KOPT-K1 (cell line): ENCODE measurements around the gene C16orf96.

ENCODE experiments used
- H3K27ac ChIP-seq: fragments of 200-600 bp; sonication (generic); 2 replicates; pipeline ENCODE4 v1.5.1; 2016; ENCODE audit warnings: antibody characterized with exemption, mild to moderate bottlenecking, low read depth, low read length; ENCODE audit not compliant: poor library complexity, severe bottlenecking
- H3K36me3 ChIP-seq: fragments of 200-600 bp; sonication (generic); 2 replicates; pipeline ENCODE4 v1.5.1; 2017; ENCODE audit warnings: antibody characterized with exemption, mild to moderate bottlenecking, low read length, moderate library complexity; ENCODE audit not compliant: insufficient read depth
- H3K9me3 ChIP-seq: fragments of 200-600 bp; sonication (generic); 2 replicates; pipeline ENCODE4 v1.5.1; 2017; ENCODE audit warnings: antibody characterized with exemption, low read length, mild to moderate bottlenecking; ENCODE audit not compliant: insufficient read depth, poor library complexity, severe bottlenecking

C16orf96 gene

GRCh38 chr16:4556112-4556511 lies at the start of gene C16orf96:
Gene C16orf96, plus strand, starts transcription at chr16:4556340. Its CDS starts 150 bp downstream, at chr16:4556490.
- Histone ChIP-seq H3K9me3 (no peaks in the 10 kb centered on the region), H3K27ac (no peak within 1 kb of the TSS), H3K36me3 (no peaks in the 10 kb centered on the region)

- peaks cover 53% of the 10 kb centered on the region for H3K36me3 ChIP-seq
- no peak overlapping the region for H3K27ac ChIP-seq
- no peaks in the 10 kb centered on the region for H3K9me3 ChIP-seq
Observed at GRCh38 chr16:4506450-4506849, 49.7 kb upstream of the C16orf96 start.

GRCh38 chr16:4507588-4508345 lies 48.4 kb upstream of the C16orf96 start:
- H3K27ac ChIP-seq: no peak overlapping the region
- peaks cover 66% of the 10 kb centered on the region for H3K36me3 ChIP-seq
- H3K9me3 ChIP-seq: no peaks in the 10 kb centered on the region

- Histone ChIP-seq H3K27ac (no peak overlapping the region), H3K9me3 (no peaks in the 10 kb centered on the region), H3K36me3 (peaks cover 76% of the 10 kb centered on the region)
Observed at GRCh38 chr16:4508806-4509205, 47.3 kb upstream of the C16orf96 start.

- no peak overlapping the region for H3K27ac ChIP-seq
- H3K36me3 ChIP-seq: peaks cover 78% of the 10 kb centered on the region
- H3K9me3 ChIP-seq: no peaks in the 10 kb centered on the region
Observed at GRCh38 chr16:4509420-4509819, 46.7 kb upstream of the C16orf96 start.

- no peaks in the 10 kb centered on the region for H3K9me3 ChIP-seq
- no peak overlapping the region for H3K27ac ChIP-seq
- peaks cover 78% of the 10 kb centered on the region for H3K36me3 ChIP-seq
Observed at GRCh38 chr16:4510131-4510530, 46.0 kb upstream of the C16orf96 start.

GRCh38 chr16:4510747-4511426 lies 45.3 kb upstream of the C16orf96 start:
- H3K9me3 ChIP-seq: no peaks in the 10 kb centered on the region
- H3K27ac ChIP-seq: no peak overlapping the region
- peaks cover 78% of the 10 kb centered on the region for H3K36me3 ChIP-seq

- Histone ChIP-seq H3K9me3 (no peaks in the 10 kb centered on the region), H3K36me3 (peaks cover 72% of the 10 kb centered on the region), H3K27ac (no peak overlapping the region)
Observed at GRCh38 chr16:4511441-4512082, 44.6 kb upstream of the C16orf96 start.

GRCh38 chr16:4512473-4512872 lies 43.7 kb upstream of the C16orf96 start:
- peaks cover 63% of the 10 kb centered on the region for H3K36me3 ChIP-seq
- H3K27ac ChIP-seq: no peak overlapping the region
- H3K9me3 ChIP-seq: no peaks in the 10 kb centered on the region

- no peak overlapping the region for H3K27ac ChIP-seq
- no peaks in the 10 kb centered on the region for H3K9me3 ChIP-seq
- H3K36me3 ChIP-seq: peaks cover 55% of the 10 kb centered on the region
Observed at GRCh38 chr16:4513086-4513860, 42.9 kb upstream of the C16orf96 start.

- Histone ChIP-seq H3K36me3 (peaks cover 49% of the 10 kb centered on the region), H3K9me3 (no peaks in the 10 kb centered on the region), H3K27ac (peak overlapping the region; percentile 53)
Observed at GRCh38 chr16:4513881-4514280, 42.3 kb upstream of the C16orf96 start.

GRCh38 chr16:4514606-4515005 lies 41.5 kb upstream of the C16orf96 start:
- H3K9me3 ChIP-seq: no peaks in the 10 kb centered on the region
- peak overlapping the region; percentile 53 for H3K27ac ChIP-seq
- peaks cover 42% of the 10 kb centered on the region for H3K36me3 ChIP-seq

- Histone ChIP-seq H3K36me3 (peaks cover 32% of the 10 kb centered on the region), H3K27ac (peak overlapping the region; percentile 53)
Observed at GRCh38 chr16:4515611-4516233, 40.4 kb upstream of the C16orf96 start.

GRCh38 chr16:4517812-4518680 lies 38.1 kb upstream of the C16orf96 start:
- Histone ChIP-seq H3K9me3 (no peaks in the 10 kb centered on the region), H3K27ac (no peak overlapping the region), H3K36me3 (peaks cover 9% of the 10 kb centered on the region; the same call in 1 of the 2 replicates)

More at GRCh38 chr16:4515611-4516233, 40.4 kb upstream of the C16orf96 start:
- H3K9me3 ChIP-seq: no peaks in the 10 kb centered on the region
